ENCODE measurements around the gene DHX30. TPM values are rescaled to one million over a fixed set of nuclear protein-coding genes. Genes with fewer than 3 reads are reported as not detected.

Gene DHX30
- polyA plus RNA-seq, 1 of the 3 experiments (the other 2 are of a cell fraction) = 86.3 TPM

DNA sequence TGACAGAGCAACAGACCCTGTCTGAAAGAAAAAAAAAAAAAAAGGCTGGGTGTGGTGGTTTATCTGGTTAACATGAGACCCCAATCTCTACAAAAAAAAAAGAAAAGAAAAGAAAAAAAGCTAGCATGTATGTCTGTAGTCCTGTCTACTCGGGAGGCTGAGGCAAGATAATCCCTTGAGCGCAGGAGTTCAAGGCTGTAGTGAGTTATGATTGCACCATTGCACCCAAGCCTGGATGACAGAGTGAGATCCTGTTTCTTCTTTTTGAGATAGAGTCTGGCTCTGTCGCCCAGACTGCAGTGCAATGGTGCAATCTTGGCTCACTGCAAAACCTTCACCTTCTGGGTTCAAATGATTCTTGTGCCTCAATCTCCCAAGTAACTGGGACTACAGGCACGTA lies 8.4 kb upstream of the DHX30 start (continued):
- no peak for TF ChIP-seq CTCF (IDR thresholded peaks at IDR 0.05)
- TF ChIP-seq, protein P1, sequence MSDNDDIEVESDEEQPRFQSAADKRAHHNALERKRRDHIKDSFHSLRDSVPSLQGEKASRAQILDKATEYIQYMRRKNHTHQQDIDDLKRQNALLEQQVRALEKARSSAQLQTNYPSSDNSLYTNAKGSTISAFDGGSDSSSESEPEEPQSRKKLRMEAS (IDR thresholded peaks at IDR 0.05; ENCODE audit: low read depth) = no peak
- no peak for TF ChIP-seq NRF1 (IDR thresholded peaks at IDR 0.05; ENCODE audit: low read depth, low read length)
- no peak for TF ChIP-seq YY1 (IDR thresholded peaks at IDR 0.05; ENCODE audit: low read depth)

DNA sequence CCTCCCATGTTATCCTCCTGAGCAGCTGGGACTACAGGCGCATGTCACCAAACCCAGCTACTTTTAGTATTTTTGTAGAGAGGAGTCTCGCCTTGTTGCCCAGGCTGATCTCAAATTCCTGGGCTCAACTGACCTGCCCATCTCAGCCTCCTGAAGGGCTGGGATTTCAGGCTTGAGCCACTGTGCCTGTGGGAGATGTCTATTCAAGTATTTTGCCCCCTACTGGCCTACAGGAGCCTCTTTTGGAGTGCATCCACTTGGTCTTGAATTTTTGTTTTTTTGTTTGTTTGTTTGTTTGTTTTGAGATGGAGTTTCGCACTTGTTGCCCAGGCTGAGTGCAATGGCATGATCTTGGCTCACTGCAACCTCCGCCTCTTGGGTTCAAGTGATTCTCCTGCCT lies 3.2 kb upstream of the DHX30 start:
- H3F3A ChIP-seq (replicated peaks; ENCODE audit: insufficient read depth) = peaks cover 17% of the 10 kb centered on the region
- no peak overlapping the region for H3K27ac ChIP-seq (ENCODE audit: low read depth in 2 of 2, low read length in 1 of 2)
- H3K4me3 ChIP-seq (ENCODE audit: low read depth in 2 of 2, low read length in 1 of 2) = no peak overlapping the region
- H3K9ac ChIP-seq = no peak overlapping the region
- DNase-seq = no peak
- no peaks in the 10 kb centered on the region for H4K20me1 ChIP-seq (ENCODE audit: insufficient read depth)
- no peaks in the 10 kb centered on the region for H3K9me3 ChIP-seq
- ChIA-PET CTCF (interaction anchor here (1.0 to 1.2 kb wide), 2 partner anchors 11 to 273 kb away, joined by 3 to 4 read pairs; no protein-coding TSS in a partner anchor), POLR2A (interaction anchor here (0.5 kb wide), 1 partner anchor 696 kb away, joined by 4 read pairs; no protein-coding TSS in a partner anchor)
- H3K4me2 ChIP-seq = no peak overlapping the region
- peaks cover 14% of the 10 kb centered on the region for H3K79me2 ChIP-seq (ENCODE audit: insufficient read depth)
- TF ChIP-seq POLR2AphosphoS5 (IDR thresholded peaks at IDR 0.05; ENCODE audit: low read depth, low read length) (no peak), CTCF (IDR thresholded peaks at IDR 0.05) (peak; percentile 49)
- no peak overlapping the region for H2AFZ ChIP-seq (ENCODE audit: low read depth)
- no peaks in the 10 kb centered on the region for H3K9me2 ChIP-seq
- H3K4me1 ChIP-seq (ENCODE audit: control insufficient read depth in 1 of 2, insufficient read depth in 2 of 2, low read depth in 1 of 2, low read length in 1 of 2) = peaks cover 0 to 4% of the 10 kb centered on the region in 2 experiments; a peak in 2 of 4 replicates
- H3K27me3 ChIP-seq (ENCODE audit: insufficient read depth) = no peaks in the 10 kb centered on the region
- H3K36me3 ChIP-seq (replicated peaks in 1 of 2; ENCODE audit: control insufficient read depth in 1 of 2, insufficient read depth in 2 of 2, low read length in 1 of 2) = no peaks in the 10 kb centered on the region
- WGBS (ENCODE audit: low lambda C conversion rate) = 78% methylated on average over 4 of the region's 4 CpGs

DNA sequence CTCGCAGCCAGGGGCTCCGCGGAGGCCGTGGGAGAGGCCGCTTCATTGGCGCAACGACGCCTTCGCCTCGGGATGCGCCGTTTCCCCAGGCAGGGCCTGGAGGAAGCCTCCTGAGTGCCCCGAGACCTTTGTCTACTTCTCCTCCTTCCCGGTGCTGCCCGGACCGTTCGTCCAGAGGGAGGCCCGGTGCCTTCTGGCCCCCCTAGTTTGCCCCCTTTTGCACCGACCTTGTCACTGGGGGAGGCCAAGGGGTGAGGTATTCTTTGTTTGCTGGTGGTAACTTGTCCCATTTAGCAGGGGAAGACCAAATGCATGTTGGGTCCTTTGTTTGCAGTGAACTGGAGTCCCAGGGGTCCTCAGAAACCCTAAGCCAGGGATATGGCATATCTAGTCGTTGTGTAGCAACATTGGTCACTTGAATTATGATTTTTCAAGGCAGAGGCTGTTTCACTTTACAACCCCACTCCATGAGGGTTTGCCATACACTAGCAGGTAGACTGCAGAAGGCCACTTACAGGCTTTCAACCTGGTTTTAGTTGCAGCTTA lies 615 bp downstream of the DHX30 start:
- ChIA-PET POLR2A (interaction anchor here (1.0 kb wide), 1 partner anchor 13 kb away, joined by 3 read pairs; no protein-coding TSS in a partner anchor), CTCF (interaction anchor here (1.5 to 2.0 kb wide), 3 partner anchors 21 to 290 kb away, joined by 6 to 14 read pairs (median 8); partner anchors contain the start of gene ELP6)
- Histone ChIP-seq H3K27me3 (ENCODE audit: insufficient read depth) (no peaks in the 10 kb centered on the region), H2AFZ (ENCODE audit: low read depth) (peak overlapping the region; percentile 86), H3K9ac (peak overlapping the region; percentile 99), H3K4me3 (ENCODE audit: low read depth in 2 of 2, low read length in 1 of 2) (peak overlapping the region; percentile 66 to 100), H3F3A (replicated peaks; ENCODE audit: insufficient read depth) (peaks cover 17% of the 10 kb centered on the region), H3K4me1 (ENCODE audit: control insufficient read depth in 1 of 2, insufficient read depth in 2 of 2, low read depth in 1 of 2, low read length in 1 of 2) (peaks cover 0 to 4% of the 10 kb centered on the region in 2 experiments; a peak in 2 of 4 replicates), H3K79me2 (ENCODE audit: insufficient read depth) (peaks cover 36% of the 10 kb centered on the region), H3K9me2 (no peaks in the 10 kb centered on the region), H3K36me3 (replicated peaks in 1 of 2; ENCODE audit: control insufficient read depth in 1 of 2, insufficient read depth in 2 of 2, low read length in 1 of 2) (peaks cover 0 to 12% of the 10 kb centered on the region in 2 experiments), H3K27ac (ENCODE audit: low read depth in 2 of 2, low read length in 1 of 2) (peak overlapping the region; percentile 91 to 93), H4K20me1 (ENCODE audit: insufficient read depth) (no peaks in the 10 kb centered on the region), H3K9me3 (no peaks in the 10 kb centered on the region), H3K4me2 (peak overlapping the region; percentile 99)
- 0% methylated on average over 7 of the region's 20 CpGs for WGBS (ENCODE audit: low lambda C conversion rate)
- no peak for DNase-seq
- no peak for TF ChIP-seq FOXM1 (IDR thresholded peaks at IDR 0.05; ENCODE audit: low read depth)
- no peak for TF ChIP-seq GABPA (IDR thresholded peaks at IDR 0.05; ENCODE audit: low read depth)
- no peak for TF ChIP-seq RFX5 (IDR thresholded peaks at IDR 0.05; ENCODE audit: low read length)
- TF ChIP-seq TAF1 (IDR thresholded peaks at IDR 0.05; ENCODE audit: borderline replicate concordance, low read depth, low read length) = peak; percentile 16; the same call in 1 of the 2 replicates
- no peak for TF ChIP-seq EP300 (IDR thresholded peaks at IDR 0.05; ENCODE audit: borderline replicate concordance in 1 of 2, low read depth in 1 of 2, low read length in 1 of 2)
- no peak for TF ChIP-seq TCF12 (IDR thresholded peaks at IDR 0.05)
- TF ChIP-seq YY1 (IDR thresholded peaks at IDR 0.05; ENCODE audit: low read depth) = no peak
